ENCODE data around the gene DIAPH2.
"Not testable (repeated sequence)": the region's sequence is repeated elsewhere in the genome, so short reads cannot be mapped to it uniquely, and the experiment has no call there.

DIAPH2 gene

GRCh38 chrX:96719161-96719875 is 34.7 kb downstream of the DIAPH2 start:
- DNase-seq (ENCODE audit: low read depth): no peak

- DNase-seq (ENCODE audit: low read depth): no peak
Measured at GRCh38 chrX:96721354-96721753, 36.7 kb downstream of the DIAPH2 start.

GRCh38 chrX:96722781-96723180 is 38.1 kb downstream of the DIAPH2 start:
- DNase-seq (ENCODE audit: low read depth): no peak

- no peak for DNase-seq (ENCODE audit: low read depth)
Measured at GRCh38 chrX:96729053-96729452, 44.4 kb downstream of the DIAPH2 start.

GRCh38 chrX:96729868-96730643 is 45.4 kb downstream of the DIAPH2 start:
- DNase-seq (ENCODE audit: low read depth): no peak

- DNase-seq (ENCODE audit: low read depth): not testable (repeated sequence)
Measured at GRCh38 chrX:96731000-96731399, 46.4 kb downstream of the DIAPH2 start.

- no peak for DNase-seq (ENCODE audit: low read depth)
Measured at GRCh38 chrX:96743367-96744073, 58.9 kb downstream of the DIAPH2 start.

GRCh38 chrX:96752781-96753180 is 68.1 kb downstream of the DIAPH2 start:
- DNase-seq (ENCODE audit: low read depth): no peak

- no peak for DNase-seq (ENCODE audit: low read depth)
Measured at GRCh38 chrX:96753230-96753629, 68.6 kb downstream of the DIAPH2 start.

- no peak for DNase-seq (ENCODE audit: low read depth)
Measured at GRCh38 chrX:96756491-96756890, 71.8 kb downstream of the DIAPH2 start.

GRCh38 chrX:96761566-96761965 is 76.9 kb downstream of the DIAPH2 start:
- no peak for DNase-seq (ENCODE audit: low read depth)

- DNase-seq (ENCODE audit: low read depth): no peak
Measured at GRCh38 chrX:96763608-96764007, 79.0 kb downstream of the DIAPH2 start.

- no peak for DNase-seq (ENCODE audit: low read depth)
Measured at GRCh38 chrX:96764864-96765263, 80.2 kb downstream of the DIAPH2 start.

GRCh38 chrX:96770315-96770714 is 85.7 kb downstream of the DIAPH2 start:
- no peak for DNase-seq (ENCODE audit: low read depth)

GRCh38 chrX:96771486-96771885 is 86.8 kb downstream of the DIAPH2 start:
- DNase-seq (ENCODE audit: low read depth): no peak

- no peak for DNase-seq (ENCODE audit: low read depth)
Measured at GRCh38 chrX:96774116-96774515, 89.5 kb downstream of the DIAPH2 start.

GRCh38 chrX:96776966-96777365 is 92.3 kb downstream of the DIAPH2 start:
- no peak for DNase-seq (ENCODE audit: low read depth)

GRCh38 chrX:96791559-96791958 is 106.9 kb downstream of the DIAPH2 start:
- peak; percentile 24 for DNase-seq (ENCODE audit: low read depth)

GRCh38 chrX:96792047-96792446 is 107.4 kb downstream of the DIAPH2 start:
- no peak for DNase-seq (ENCODE audit: low read depth)

- DNase-seq (ENCODE audit: low read depth): no peak
Measured at GRCh38 chrX:96798982-96799381, 114.3 kb downstream of the DIAPH2 start.

- no peak for DNase-seq (ENCODE audit: low read depth)
Measured at GRCh38 chrX:96807318-96807717, 122.7 kb downstream of the DIAPH2 start.

- no peak for DNase-seq (ENCODE audit: low read depth)
Measured at GRCh38 chrX:96820935-96821334, 136.3 kb downstream of the DIAPH2 start.

GRCh38 chrX:96824166-96824565 is 139.5 kb downstream of the DIAPH2 start:
- no peak for DNase-seq (ENCODE audit: low read depth)

Measured in GM04504 (cell line).